GM20000 (cell line): Measurements from ENCODE around the gene MT1HL1.

Source experiments
- DNase-seq: peaks from one replicate; pipeline ENCODE4 v3.0.0; 2012; ENCODE audit warnings: low spot score
- CTCF ChIP-seq: IDR thresholded peaks from 2 replicates; pipeline ENCODE4 v1.5.1; 2012; ENCODE audit warnings: mild to moderate bottlenecking, control low read depth; ENCODE audit errors: extremely low read depth, missing control alignments

The MT1HL1 gene

GRCh38 chr1:237005674-237006073 is 1.4 kb upstream of the MT1HL1 start:
- DNase-seq = no peak
- no peak for TF ChIP-seq CTCF

- no peak for DNase-seq
- no peak for TF ChIP-seq CTCF
Measured at GRCh38 chr1:237003516-237003915, 725 bp downstream of the MT1HL1 start.

- no peak for TF ChIP-seq CTCF
- DNase-seq = no peak
Measured at GRCh38 chr1:237000191-237000590, 4.0 kb downstream of the MT1HL1 start.

- no peak for DNase-seq
- TF ChIP-seq CTCF = no peak
Measured at GRCh38 chr1:236998546-236998945, 5.7 kb downstream of the MT1HL1 start.

- no peak for DNase-seq
- TF ChIP-seq CTCF = no peak
Measured at GRCh38 chr1:236997882-236998281, 6.4 kb downstream of the MT1HL1 start.

GRCh38 chr1:236997361-236997760 is 6.9 kb downstream of the MT1HL1 start:
- TF ChIP-seq CTCF = no peak
- DNase-seq = no peak

GRCh38 chr1:236994450-236994849 is 9.8 kb downstream of the MT1HL1 start:
- TF ChIP-seq CTCF = no peak
- DNase-seq = no peak

GRCh38 chr1:236992449-236992848 is 11.8 kb downstream of the MT1HL1 start:
- no peak for TF ChIP-seq CTCF
- no peak for DNase-seq
